H1 (cell line): ENCODE measurements around the gene OSM.

ENCODE experiments used
- CTCF ChIP-seq, 3 experiments: IDR thresholded peaks; 1 replicate in 2 of 3; 2 replicates in 1 of 3; pipeline versions ENCODE4 v1.5.1 to v1.6.1; 2011; ENCODE audit warnings: low read length in 3 of 3, mild to moderate bottlenecking in 3 of 3, inconsistent platforms in 2 of 3, low read depth in 1 of 3, moderate library complexity in 1 of 3; ENCODE audit not compliant: insufficient read depth in 1 of 3; ENCODE audit errors: control extremely low read depth in 1 of 3
- EZH2 ChIP-seq: fragments of 200-600 bp; sonication (generic); IDR thresholded peaks from 2 replicates; pipeline ENCODE4 v1.7.1; 2012; ENCODE audit warnings: low read depth, mild to moderate bottlenecking, moderate library complexity, low read length, inconsistent platforms; ENCODE audit not compliant: severe bottlenecking
- JUN ChIP-seq: IDR thresholded peaks from 2 replicates; pipeline ENCODE4 v1.6.1; 2011; ENCODE audit warnings: low read depth, mild to moderate bottlenecking, improper control_type of control experiment, low read length
- POU5F1 ChIP-seq: IDR thresholded peaks from 2 replicates; pipeline ENCODE4 v1.6.1; 2011; ENCODE audit warnings: low read depth, mild to moderate bottlenecking, low read length, moderate library complexity
- TAF1 ChIP-seq: IDR thresholded peaks from 2 replicates; pipeline ENCODE4 v1.6.1; 2011; ENCODE audit warnings: mild to moderate bottlenecking, low read depth, low read length

- TF ChIP-seq CTCF (IDR thresholded peaks at IDR 0.05; ENCODE audit: control extremely low read depth in 1 of 3, insufficient read depth in 1 of 3, low read depth in 1 of 3, low read length in 3 of 3) (no peak), EZH2 (no peak), JUN (no peak), TAF1 (no peak), POU5F1 (no peak)
Observed at GRCh38 chr22:30238661-30239487, 27.8 kb downstream of the OSM start.
